CD14-positive monocyte (primary cell): ENCODE results near the gene FOXL2. TPM values are rescaled to one million over a fixed set of nuclear protein-coding genes. Genes with fewer than 3 reads are reported as not detected.

Experiments
- DNase-seq, 3 donors: peaks; one replicate each; pipeline ENCODE4 v3.0.0-alpha.2; 2011 to 2022
- H2AFZ ChIP-seq: 2 replicates; pipeline ENCODE4 v1.6.0; 2012; ENCODE audit warnings: mild to moderate bottlenecking, low read depth, low read length, inconsistent platforms; ENCODE audit not compliant: insufficient read depth, poor library complexity, severe bottlenecking
- H3K27ac ChIP-seq, 2 donors: 1 replicate in 1 of 2; 2 replicates in 1 of 2; pipeline ENCODE4 v1.5.1; 2012 to 2013; ENCODE audit warnings: low read length in 2 of 2, control low read depth in 1 of 2, inconsistent platforms in 1 of 2, low read depth in 1 of 2, mild to moderate bottlenecking in 1 of 2
- H3K27me3 ChIP-seq, 2 donors: one replicate each; pipeline versions ENCODE4 v1.6.0 to v1.6.1; 2011 to 2013; ENCODE audit warnings: low read length in 2 of 2; ENCODE audit not compliant: control insufficient read depth in 2 of 2, insufficient read depth in 2 of 2
- H3K36me3 ChIP-seq, 2 donors: replicated peaks in 1 of 2; 1 replicate in 1 of 2; 2 replicates in 1 of 2; pipeline versions ENCODE4 v1.5.1 to v1.6.1; 2012 to 2013; ENCODE audit warnings: low read length in 2 of 2, control low read depth in 1 of 2, inconsistent platforms in 1 of 2, mild to moderate bottlenecking in 1 of 2; ENCODE audit not compliant: insufficient read depth in 2 of 2, control insufficient read depth in 1 of 2
- H3K4me1 ChIP-seq, 2 donors: 1 replicate in 1 of 2; 2 replicates in 1 of 2; pipeline versions ENCODE4 v1.5.1 to v1.6.1; 2012 to 2013; ENCODE audit warnings: low read length in 2 of 2, control low read depth in 1 of 2, inconsistent platforms in 1 of 2, mild to moderate bottlenecking in 1 of 2, moderate library complexity in 1 of 2; ENCODE audit not compliant: insufficient read depth in 2 of 2, control insufficient read depth in 1 of 2
- H3K4me2 ChIP-seq: replicated peaks from 2 replicates; pipeline ENCODE3; 2012; ENCODE audit warnings: low read length, moderate library complexity, mild to moderate bottlenecking; ENCODE audit not compliant: poor library complexity, severe bottlenecking; ENCODE audit errors: extremely low read depth
- H3K4me3 ChIP-seq, 3 experiments: fragments of 200-600 bp in 1 of 3; sonication (generic) in 1 of 3; replicated peaks in 1 of 3; 1 replicate in 2 of 3; 2 replicates in 1 of 3; pipeline ENCODE4 v1.5.1; 2011 to 2013; ENCODE audit warnings: low read length in 3 of 3, mild to moderate bottlenecking in 3 of 3, control low read depth in 2 of 3, low read depth in 2 of 3, inconsistent platforms in 1 of 3, moderate library complexity in 1 of 3
- H3K79me2 ChIP-seq: 2 replicates; pipeline ENCODE4 v1.6.0; 2012; ENCODE audit warnings: mild to moderate bottlenecking, control low read depth, inconsistent platforms, low read length, moderate library complexity; ENCODE audit not compliant: insufficient read depth
- H3K9ac ChIP-seq: 2 replicates; pipeline ENCODE4 v1.6.0; 2017; ENCODE audit warnings: low read length, mild to moderate bottlenecking; ENCODE audit not compliant: insufficient read depth, poor library complexity, severe bottlenecking
- H3K9me3 ChIP-seq, 2 donors: replicated peaks in 1 of 2; 1 replicate in 1 of 2; 2 replicates in 1 of 2; pipeline versions ENCODE4 v1.5.1 to v1.6.1; 2012 to 2013; ENCODE audit warnings: low read length in 2 of 2, control low read depth in 1 of 2; ENCODE audit not compliant: control insufficient read depth in 1 of 2, insufficient read depth in 1 of 2
- H4K20me1 ChIP-seq: 2 replicates; pipeline ENCODE4 v1.6.0; 2012; ENCODE audit warnings: mild to moderate bottlenecking, low read length, control low read depth, moderate library complexity; ENCODE audit not compliant: insufficient read depth
- H3K27ac Mint-ChIP-seq, 7 donors: one replicate each; pipeline ENCODE4 v1.8.0; 2020; ENCODE audit warnings: mild to moderate bottlenecking in 7 of 7, mixed read lengths in 7 of 7, moderate library complexity in 6 of 7, inconsistent platforms in 2 of 7
- H3K27me3 Mint-ChIP-seq, 3 donors: one replicate each; pipeline ENCODE4 v1.8.0; 2021 to 2022; ENCODE audit warnings: low read depth in 3 of 3, mild to moderate bottlenecking in 3 of 3, mixed read lengths in 3 of 3, moderate library complexity in 3 of 3, inconsistent platforms in 1 of 3
- H3K36me3 Mint-ChIP-seq, 2 donors: one replicate each; pipeline ENCODE4 v1.8.0; 2020; ENCODE audit warnings: mixed read lengths in 2 of 2, inconsistent platforms in 1 of 2, mild to moderate bottlenecking in 1 of 2
- H3K4me1 Mint-ChIP-seq: one replicate; pipeline ENCODE4 v1.8.0; 2020; ENCODE audit warnings: mild to moderate bottlenecking, mixed read lengths
- H3K4me3 Mint-ChIP-seq, 2 donors: one replicate each; pipeline ENCODE4 v1.8.0; 2020; ENCODE audit warnings: mild to moderate bottlenecking in 2 of 2, mixed read lengths in 2 of 2, moderate library complexity in 1 of 2
- H3K9me3 Mint-ChIP-seq, 7 donors: one replicate each; pipeline ENCODE4 v1.8.0; 2020 to 2022; ENCODE audit warnings: mixed read lengths in 7 of 7, mild to moderate bottlenecking in 6 of 7, moderate library complexity in 6 of 7, inconsistent platforms in 2 of 7
- whole genome bisulfite sequencing: methylation state at CpG from one replicate; pipeline ENCODE4 v1.1.5; 2013; ENCODE audit warnings: missing lambda C conversion rate; ENCODE audit not compliant: insufficient coverage; 5-methylcytosine and 5-hydroxymethylcytosine counted together
- intact Hi-C, 2 donors: fragments of 100-400 bp; cut with micrococcal nuclease; formaldehyde crosslinking; loops; one replicate each; pipeline versions ENCODE4 v1.15.0 to v1.15.1; 2023
- polyA plus RNA-seq, 3 donors: library from polyadenylated mRNA; depleted of rRNA in 1 of 3; unstranded in 2 of 3; stranded (reverse) in 1 of 3; fragments of 300-500 nt in 2 of 3; fragments of >200 nt in 1 of 3; fragmentation: Illumina TruSeq in 2 of 3; gene quantifications; 1 replicate in 2 of 3; 2 replicates in 1 of 3; pipeline ENCODE4 v1.2.3, GENCODE V29; 2012 to 2021
- TF ChIP-seq, protein P1 (sequence below): fragments of 200-600 bp; IDR thresholded peaks from one replicate; pipeline ENCODE4 v1.8.0; 2022; ENCODE audit warnings: antibody characterized with exemption, mild to moderate bottlenecking

FOXL2 gene
- polyA plus RNA-seq, 3 donors: not detected

DNA sequence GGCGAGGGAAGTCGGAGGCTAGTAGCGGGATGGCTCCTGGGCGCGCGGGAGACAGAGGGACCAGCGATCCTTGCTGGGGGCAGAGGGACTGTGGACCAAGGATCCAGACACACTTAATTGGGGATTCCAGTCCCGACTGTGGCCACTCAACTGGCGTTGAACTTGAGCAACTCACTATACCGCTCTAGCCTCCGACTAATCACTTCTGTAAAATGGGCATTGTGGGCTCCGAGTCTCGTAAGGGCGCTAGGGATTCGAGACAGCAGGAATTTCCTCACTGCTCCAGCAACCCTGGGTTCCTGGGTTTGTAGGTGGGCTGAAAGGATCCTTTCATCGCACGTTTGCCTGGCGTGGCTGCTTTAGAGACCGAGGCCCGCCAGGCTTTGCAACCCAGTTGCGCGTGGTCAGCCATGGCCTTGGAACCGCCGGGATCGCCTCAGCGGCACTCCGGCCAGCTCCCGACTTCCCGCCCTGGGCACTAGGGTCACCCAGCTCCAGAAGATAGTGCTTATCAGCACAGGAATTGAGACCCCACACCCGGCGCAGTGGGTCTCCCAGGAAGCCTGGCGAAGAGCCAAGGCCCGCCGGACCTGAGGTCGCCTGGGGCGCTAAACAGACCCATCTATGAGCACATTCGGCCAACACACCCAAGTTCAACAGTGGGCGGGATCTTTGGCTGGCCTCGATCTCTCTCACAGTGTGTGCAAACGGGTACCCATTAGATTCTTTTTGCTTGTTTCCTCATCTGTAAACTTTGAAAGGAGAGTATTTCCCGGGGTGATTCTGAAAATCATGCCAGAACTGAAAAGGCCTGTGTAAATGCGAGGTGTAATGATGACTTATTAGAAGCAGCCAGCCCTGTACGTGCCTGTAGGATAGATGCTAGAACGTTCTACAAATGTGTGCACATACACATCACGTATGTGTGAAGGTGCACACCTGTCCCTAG, 9.9 kb downstream of the FOXL2 start:
- intact Hi-C loops: loop anchor here in 1 of 2 donors (2.0 kb wide), 1 partner anchor 392 kb away; no protein-coding TSS in a partner anchor
- 10% methylated on average over 43 of the region's 45 CpGs for WGBS
- Histone ChIP-seq H3K79me2 (no peaks in the 10 kb centered on the region), H2AFZ (no peak overlapping the region), H3K4me2 (peak overlapping the region; percentile 81), H3K4me1 (peaks cover 43 to 45% of the 10 kb centered on the region in 2 donors), H4K20me1 (no peaks in the 10 kb centered on the region), H3K9me3 (peaks cover 8 to 44% of the 10 kb centered on the region in 2 donors), H3K9ac (no peak overlapping the region), H3K36me3 (no peaks in the 10 kb centered on the region), H3K4me3 (peak overlapping the region in 1 of 3 experiments; percentile 69), H3K27ac (no peak overlapping the region), H3K27me3 (peaks cover 69 to 92% of the 10 kb centered on the region in 2 donors)
- TF ChIP-seq, protein P1, sequence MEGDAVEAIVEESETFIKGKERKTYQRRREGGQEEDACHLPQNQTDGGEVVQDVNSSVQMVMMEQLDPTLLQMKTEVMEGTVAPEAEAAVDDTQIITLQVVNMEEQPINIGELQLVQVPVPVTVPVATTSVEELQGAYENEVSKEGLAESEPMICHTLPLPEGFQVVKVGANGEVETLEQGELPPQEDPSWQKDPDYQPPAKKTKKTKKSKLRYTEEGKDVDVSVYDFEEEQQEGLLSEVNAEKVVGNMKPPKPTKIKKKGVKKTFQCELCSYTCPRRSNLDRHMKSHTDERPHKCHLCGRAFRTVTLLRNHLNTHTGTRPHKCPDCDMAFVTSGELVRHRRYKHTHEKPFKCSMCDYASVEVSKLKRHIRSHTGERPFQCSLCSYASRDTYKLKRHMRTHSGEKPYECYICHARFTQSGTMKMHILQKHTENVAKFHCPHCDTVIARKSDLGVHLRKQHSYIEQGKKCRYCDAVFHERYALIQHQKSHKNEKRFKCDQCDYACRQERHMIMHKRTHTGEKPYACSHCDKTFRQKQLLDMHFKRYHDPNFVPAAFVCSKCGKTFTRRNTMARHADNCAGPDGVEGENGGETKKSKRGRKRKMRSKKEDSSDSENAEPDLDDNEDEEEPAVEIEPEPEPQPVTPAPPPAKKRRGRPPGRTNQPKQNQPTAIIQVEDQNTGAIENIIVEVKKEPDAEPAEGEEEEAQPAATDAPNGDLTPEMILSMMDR: no peak
- Mint-ChIP-seq H3K27me3 (peaks cover 76 to 95% (median 90%) of the 10 kb centered on the region in 3 donors), H3K4me3 (peak overlapping the region; percentile 72 to 92), H3K9me3 (peaks cover 0 to 31% (median 12%) of the 10 kb centered on the region in 7 donors), H3K4me1 (peaks cover 43% of the 10 kb centered on the region), H3K36me3 (peaks cover 6 to 11% of the 10 kb centered on the region in 2 donors), H3K27ac (peak overlapping the region in 1 of 7 donors; percentile 25)
- DNase-seq: no peak

DNA sequence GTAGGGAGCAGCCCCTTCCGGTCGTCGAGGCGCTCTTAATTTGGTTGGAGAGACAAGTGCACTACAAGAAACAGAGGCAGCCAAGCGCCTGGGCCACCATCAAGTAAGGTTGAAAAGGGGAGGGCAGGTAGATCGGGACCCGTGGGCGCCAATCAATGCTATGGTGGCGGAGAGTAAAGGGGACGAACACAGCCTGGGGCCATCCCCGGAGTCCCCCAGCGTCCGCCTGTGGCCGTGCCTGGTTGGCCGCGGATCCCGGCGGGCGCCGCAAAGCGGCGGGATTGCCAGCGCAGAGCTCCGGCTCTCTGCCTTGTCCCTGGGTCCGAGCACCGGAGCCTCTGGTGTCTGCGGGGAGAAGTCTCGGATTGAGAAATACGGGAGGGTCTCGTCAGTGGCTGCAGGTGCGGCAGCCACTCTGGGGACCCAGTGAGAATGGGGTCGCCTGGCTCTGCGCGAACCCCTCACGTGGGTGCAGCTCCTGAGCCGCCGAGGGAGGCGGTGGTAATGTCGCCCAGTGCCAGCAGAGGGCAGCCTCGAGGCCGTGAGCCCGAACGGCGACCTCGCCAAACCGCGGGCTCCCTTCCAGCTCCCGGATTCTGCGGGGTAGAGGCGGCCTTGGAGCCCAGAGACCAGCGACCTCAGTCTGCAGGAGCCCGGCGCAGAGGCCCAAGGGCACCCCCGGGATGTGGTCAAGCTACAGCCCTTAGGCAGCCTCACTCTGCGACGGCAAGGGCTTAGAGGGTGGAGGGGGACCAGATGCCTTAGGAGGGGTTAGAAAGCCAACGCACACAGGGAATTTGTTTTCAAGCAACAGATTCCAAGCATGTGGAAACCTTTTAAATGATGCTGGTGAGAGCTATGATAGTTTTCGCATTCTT, 10.8 kb downstream of the FOXL2 start:
- H3K4me1 Mint-ChIP-seq: peaks cover 43% of the 10 kb centered on the region
- Histone ChIP-seq H3K36me3 (no peaks in the 10 kb centered on the region), H3K9me3 (peaks cover 8 to 35% of the 10 kb centered on the region in 2 donors), H2AFZ (peak overlapping the region; percentile 60), H4K20me1 (no peaks in the 10 kb centered on the region), H3K79me2 (no peaks in the 10 kb centered on the region), H3K27me3 (peaks cover 60 to 83% of the 10 kb centered on the region in 2 donors), H3K9ac (peak overlapping the region; percentile 44), H3K4me3 (peak overlapping the region; percentile 0 to 69 (median 15)), H3K27ac (no peak overlapping the region), H3K4me2 (peak overlapping the region; percentile 81), H3K4me1 (peaks cover 43 to 45% of the 10 kb centered on the region in 2 donors)
- peak; percentile 41 to 58 (median 51) for DNase-seq
- intact Hi-C loops: loop anchor here in 1 of 2 donors (2.0 kb wide), 1 partner anchor 393 kb away; no protein-coding TSS in a partner anchor
- under 1% methylated on average over 52 of the region's 58 CpGs for WGBS
- H3K9me3 Mint-ChIP-seq: peaks cover 0 to 29% (median 11%) of the 10 kb centered on the region in 7 donors
- peaks cover 72 to 91% (median 82%) of the 10 kb centered on the region in 3 donors for H3K27me3 Mint-ChIP-seq
- TF ChIP-seq, protein P1: peak; percentile 99
- no peak overlapping the region for H3K27ac Mint-ChIP-seq
- H3K36me3 Mint-ChIP-seq: peaks cover 6 to 8% of the 10 kb centered on the region in 2 donors
- peak overlapping the region; percentile 72 to 92 for H3K4me3 Mint-ChIP-seq
